ENCODE results near the gene PRDM16.

The PRDM16 gene

DNA sequence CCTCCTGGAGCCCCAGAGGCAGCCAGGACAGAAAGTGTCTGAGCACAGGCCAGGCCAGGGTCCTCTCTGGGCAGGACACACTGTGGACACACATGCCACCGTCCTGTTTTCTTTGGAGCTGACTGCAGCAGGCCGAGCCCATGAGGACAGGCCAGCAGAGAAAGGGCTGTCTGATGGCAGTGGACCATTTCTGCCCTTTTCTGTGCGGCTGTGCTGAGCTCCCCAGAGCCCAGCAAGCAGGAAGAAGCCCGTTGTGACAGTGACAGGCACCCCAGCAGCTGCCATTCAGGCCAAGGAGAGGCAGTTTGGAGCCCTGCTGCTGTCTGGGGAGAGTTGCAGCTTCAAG lies 269.7 kb downstream of the PRDM16 start:
- no peak for TF ChIP-seq JUND (IDR thresholded peaks at IDR 0.05; ENCODE audit: low read depth)
- in situ Hi-C loops (cut with HindIII; ENCODE audit: low pct_unique_long_range_greater_than_20kb, low sequenced_read_pairs): no loop called here
- DNase-seq (ENCODE audit: low read depth in 1 of 2, low spot score in 1 of 2): no peak

DNA sequence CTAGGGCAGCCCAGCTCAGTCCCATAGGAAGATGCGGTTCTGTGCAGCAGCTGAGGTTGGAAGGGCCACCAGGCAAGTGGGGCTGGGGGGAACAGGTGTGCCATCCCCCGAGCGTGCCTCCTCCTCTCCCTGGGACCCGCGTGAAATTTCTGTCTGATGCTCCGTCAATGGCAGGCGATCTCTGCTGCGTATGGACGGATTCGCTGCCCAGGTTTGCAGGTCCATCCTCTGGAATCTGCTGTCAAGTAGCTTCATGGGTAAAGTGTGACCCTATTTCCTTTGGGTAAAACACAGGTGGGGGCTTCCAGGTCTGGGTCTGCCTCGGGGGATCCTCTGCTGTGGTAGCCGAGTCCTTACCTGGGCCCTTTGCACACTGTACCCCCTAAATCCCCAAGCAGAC lies 270.9 kb downstream of the PRDM16 start:
- in situ Hi-C loops (cut with HindIII; ENCODE audit: low pct_unique_long_range_greater_than_20kb, low sequenced_read_pairs): no loop called here
- no peak for TF ChIP-seq JUND (IDR thresholded peaks at IDR 0.05; ENCODE audit: low read depth)
- DNase-seq (ENCODE audit: low read depth in 1 of 2, low spot score in 1 of 2): no peak

DNA sequence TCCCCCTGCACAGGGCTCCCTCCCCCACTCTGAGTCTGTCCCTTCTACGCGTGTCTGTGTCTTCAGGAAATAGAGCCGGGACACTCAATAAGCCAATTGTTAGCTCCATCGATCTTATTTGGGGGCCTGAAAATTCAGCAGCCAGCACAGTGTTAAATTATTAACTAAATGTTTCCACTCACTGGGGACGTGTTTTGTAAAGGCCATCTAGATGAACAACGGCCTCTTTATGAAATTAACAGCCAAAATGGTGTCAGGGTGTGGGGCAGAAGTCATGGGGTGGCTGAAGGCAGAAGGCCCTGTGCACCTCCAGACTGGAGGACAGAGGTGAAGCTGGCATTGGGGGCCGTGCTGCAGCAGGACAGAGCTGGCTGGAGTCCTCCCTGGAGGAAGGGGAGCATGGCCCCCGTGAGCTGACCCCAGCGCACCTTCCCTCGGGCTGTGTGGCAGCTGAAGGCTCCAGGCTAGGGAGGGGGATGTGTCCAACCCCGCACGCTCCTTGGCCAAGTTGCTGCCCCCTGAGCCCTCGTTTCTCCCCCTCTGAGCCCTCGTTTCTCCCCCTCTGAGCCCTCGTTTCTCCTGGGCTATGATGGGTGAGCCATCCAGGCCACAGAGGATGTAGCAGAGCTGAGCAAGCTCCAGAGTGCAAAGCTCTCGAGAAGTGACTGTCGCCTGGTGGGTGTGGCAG lies 271.7 kb downstream of the PRDM16 start:
- DNase-seq (ENCODE audit: low read depth in 1 of 2, low spot score in 1 of 2): no peak
- TF ChIP-seq JUND (IDR thresholded peaks at IDR 0.05; ENCODE audit: low read depth): no peak
- in situ Hi-C loops (cut with HindIII; ENCODE audit: low pct_unique_long_range_greater_than_20kb, low sequenced_read_pairs): no loop called here

DNA sequence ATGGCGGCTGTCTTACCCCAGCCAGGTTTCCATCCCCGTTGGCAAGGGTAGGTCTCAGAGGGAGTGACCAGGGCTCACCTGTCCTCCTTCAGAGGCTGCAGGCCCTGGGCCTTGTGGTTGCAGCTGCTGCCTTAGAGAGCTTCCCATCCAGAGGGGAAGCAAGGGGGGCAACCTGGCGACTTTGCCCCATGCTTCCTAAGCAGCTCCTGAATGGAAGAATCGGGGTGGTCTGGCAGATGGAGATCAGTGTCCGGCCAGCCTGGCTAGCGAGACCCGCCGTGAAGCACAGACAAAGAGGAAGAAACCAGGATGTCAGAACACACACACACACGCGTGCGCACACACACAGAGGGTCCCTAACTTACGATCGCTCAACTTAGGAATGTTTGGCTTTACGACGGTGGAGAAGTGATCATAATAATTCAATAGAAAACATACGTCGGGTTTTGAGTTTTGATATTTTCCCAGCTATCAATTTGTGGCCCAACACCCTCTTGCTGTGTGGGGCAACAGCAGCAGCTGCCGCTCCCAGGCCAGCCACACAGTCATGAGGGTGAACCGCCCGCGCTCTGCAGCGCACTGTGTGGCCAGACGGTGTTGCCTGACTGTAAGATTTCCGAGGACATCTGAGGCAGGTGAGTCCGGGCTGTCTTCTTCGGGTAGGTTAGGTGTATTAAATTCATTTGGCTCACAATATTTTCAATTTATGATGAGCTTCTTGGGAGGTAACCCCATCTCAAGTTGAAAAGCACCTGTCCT lies 272.4 kb downstream of the PRDM16 start:
- in situ Hi-C loops (cut with HindIII; ENCODE audit: low pct_unique_long_range_greater_than_20kb, low sequenced_read_pairs): no loop called here
- TF ChIP-seq JUND (IDR thresholded peaks at IDR 0.05; ENCODE audit: low read depth): no peak
- DNase-seq (ENCODE audit: low read depth in 1 of 2, low spot score in 1 of 2): no peak

DNA sequence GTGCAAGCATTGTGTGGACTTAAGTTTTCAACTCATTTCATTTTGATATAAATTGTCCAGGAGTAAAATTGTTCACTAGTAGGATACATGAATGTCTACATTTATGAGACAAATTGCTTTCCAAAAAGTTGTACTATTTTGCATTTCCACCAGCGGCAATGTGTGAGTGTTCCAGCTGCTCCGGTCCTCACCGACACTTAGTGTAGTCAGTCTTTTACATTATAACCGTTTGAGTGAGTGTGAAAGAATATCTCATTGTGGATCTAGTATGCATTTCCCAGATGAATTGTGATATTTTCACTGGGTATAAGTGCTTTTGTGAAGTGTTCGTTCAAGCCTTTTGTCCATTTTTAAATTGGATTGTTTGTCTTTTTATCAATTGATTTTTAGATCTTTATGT lies 274.0 kb downstream of the PRDM16 start:
- no peak for DNase-seq (ENCODE audit: low read depth in 1 of 2, low spot score in 1 of 2)
- no peak for TF ChIP-seq JUND (IDR thresholded peaks at IDR 0.05; ENCODE audit: low read depth)
- in situ Hi-C loops (cut with HindIII; ENCODE audit: low pct_unique_long_range_greater_than_20kb, low sequenced_read_pairs): no loop called here

DNA sequence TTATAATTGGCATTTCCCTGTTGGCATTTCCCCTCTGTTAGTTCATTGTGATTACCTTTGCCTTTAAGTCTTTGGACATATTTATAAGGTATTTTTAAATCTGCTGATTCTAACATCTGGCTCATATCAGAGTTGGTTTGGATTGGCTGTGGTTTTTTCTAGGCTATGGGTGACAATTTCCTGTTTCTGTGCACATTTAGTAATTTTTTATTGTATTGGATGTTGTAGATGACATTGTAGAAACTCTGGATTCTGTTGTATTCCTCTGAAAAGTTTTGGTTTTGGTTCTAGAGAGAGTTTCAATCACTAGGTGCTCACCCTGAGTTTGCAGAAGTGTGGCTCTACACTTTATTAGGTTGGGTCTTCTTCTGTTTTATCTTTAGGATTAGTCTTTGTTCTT lies 275.4 kb downstream of the PRDM16 start:
- no peak for TF ChIP-seq JUND (IDR thresholded peaks at IDR 0.05; ENCODE audit: low read depth)
- DNase-seq (ENCODE audit: low read depth in 1 of 2, low spot score in 1 of 2): no peak
- in situ Hi-C loops (cut with HindIII; ENCODE audit: low pct_unique_long_range_greater_than_20kb, low sequenced_read_pairs): no loop called here

DNA sequence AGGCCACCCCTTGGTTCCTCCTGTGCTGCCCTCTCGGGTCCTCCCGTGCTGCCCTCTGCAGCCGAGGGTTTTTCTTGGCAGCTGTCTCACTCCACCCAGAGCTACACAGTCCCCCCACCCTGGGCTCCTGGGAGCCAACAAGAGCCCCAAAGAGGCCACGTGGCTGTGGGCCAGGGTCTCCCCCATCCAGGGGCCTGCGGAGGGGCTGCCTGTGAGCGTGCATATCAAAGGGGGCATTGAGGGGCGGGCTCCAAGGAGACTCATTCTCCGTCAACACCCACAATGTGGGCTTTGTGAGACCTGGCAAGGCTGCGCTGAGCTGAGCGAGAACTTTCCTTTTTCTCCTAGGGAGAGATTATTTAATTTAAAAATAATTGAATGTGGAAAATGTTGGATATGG lies 276.8 kb downstream of the PRDM16 start:
- no peak for DNase-seq (ENCODE audit: low read depth in 1 of 2, low spot score in 1 of 2)
- in situ Hi-C loops (cut with HindIII; ENCODE audit: low pct_unique_long_range_greater_than_20kb, low sequenced_read_pairs): no loop called here
- TF ChIP-seq JUND (IDR thresholded peaks at IDR 0.05; ENCODE audit: low read depth): no peak

DNA sequence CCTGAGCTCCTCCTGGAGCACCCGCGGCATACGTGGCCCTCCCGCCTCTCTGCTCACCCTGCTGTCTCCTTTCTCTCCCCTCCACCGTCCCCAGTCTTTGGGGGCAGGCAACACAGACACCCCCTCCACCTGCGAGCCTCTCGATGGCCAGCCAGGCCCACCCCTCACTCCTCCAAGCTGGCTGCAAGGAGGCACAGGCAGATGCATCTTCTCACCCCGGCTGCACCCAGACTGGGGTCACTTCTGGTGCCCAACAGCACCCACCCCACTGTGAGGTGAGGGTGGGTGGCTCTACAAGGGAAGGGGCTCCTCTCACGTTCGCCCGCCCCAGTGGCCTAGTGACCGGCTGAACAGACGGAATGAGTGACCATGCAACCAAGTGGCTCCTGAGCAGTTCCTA lies 277.5 kb downstream of the PRDM16 start:
- no peak for TF ChIP-seq JUND (IDR thresholded peaks at IDR 0.05; ENCODE audit: low read depth)
- DNase-seq (ENCODE audit: low read depth in 1 of 2, low spot score in 1 of 2): no peak
- in situ Hi-C loops (cut with HindIII; ENCODE audit: low pct_unique_long_range_greater_than_20kb, low sequenced_read_pairs): no loop called here

DNA sequence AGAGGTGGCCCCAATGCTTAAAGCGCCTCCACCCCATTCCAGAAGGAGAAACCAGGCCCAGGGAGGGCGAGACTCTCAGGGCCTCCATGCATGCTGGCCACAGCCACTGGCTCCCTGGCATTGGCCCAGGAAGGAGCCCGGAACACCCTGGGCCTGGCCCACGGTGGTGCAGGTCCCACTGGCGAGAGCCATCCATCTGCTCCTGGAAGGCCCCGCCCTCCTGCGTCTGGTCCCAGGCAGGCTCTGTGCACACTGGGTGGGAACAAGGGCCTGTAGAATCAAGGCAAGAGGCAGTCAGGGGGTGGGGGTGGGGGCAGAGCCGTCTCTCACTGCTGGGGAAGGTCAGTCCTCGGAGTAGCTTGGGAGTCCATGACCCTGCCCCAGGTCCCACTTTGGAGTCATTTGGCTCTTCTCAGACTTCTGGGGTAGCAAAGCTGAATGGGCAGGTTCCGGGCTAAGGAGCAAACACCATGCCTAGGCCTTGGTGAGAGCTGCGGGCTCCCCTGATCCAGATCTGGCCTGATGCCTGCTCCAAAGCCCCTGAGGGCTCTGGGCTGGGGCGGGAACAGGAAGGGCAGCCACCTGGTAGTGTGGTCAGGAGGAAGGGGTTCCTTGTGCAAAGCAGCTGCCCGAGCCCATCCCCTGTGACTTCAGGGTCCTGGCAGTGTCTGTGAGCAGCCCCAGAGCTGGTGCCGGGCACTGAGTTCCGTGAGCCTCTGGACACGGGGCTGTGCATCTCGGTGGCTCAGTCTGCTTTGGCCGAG lies 278.4 kb downstream of the PRDM16 start:
- no peak for DNase-seq (ENCODE audit: low read depth in 1 of 2, low spot score in 1 of 2)
- TF ChIP-seq JUND (IDR thresholded peaks at IDR 0.05; ENCODE audit: low read depth): no peak
- in situ Hi-C loops (cut with HindIII; ENCODE audit: low pct_unique_long_range_greater_than_20kb, low sequenced_read_pairs): no loop called here

DNA sequence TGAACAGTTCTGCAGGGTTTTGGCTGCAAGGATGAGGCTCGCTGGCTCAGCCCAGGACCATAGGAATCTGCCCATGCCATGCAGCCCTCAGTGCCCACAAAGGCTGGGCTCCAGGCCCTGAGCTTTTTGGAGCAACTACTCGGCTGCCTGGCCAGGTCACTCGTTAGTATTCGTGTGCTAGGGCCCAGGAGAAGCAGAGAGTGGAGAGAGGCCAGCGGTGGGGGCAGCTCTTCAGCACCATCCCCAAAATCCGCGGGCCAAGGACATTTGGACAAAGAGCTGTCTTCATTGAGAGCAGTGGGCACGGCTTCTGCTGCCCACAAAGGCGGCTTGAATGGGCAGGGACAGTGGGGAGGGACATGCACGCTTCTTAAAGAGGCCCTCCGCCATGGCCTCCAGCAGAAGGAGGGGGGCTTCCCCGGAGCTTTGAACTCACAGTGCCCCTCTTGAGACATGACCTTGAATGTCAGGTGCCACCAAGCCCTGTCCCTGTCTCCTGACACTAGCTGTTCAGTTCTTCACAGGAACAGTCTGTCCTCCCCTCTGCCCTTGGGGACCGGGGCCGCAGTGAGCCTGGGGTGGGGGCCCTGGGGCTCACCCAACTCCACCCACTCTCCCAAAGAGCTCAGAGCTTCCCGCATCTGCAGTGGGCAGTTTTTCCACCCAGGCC lies 279.3 kb downstream of the PRDM16 start:
- no peak for TF ChIP-seq JUND (IDR thresholded peaks at IDR 0.05; ENCODE audit: low read depth)
- in situ Hi-C loops (cut with HindIII; ENCODE audit: low pct_unique_long_range_greater_than_20kb, low sequenced_read_pairs): no loop called here
- DNase-seq (ENCODE audit: low read depth in 1 of 2, low spot score in 1 of 2): no peak

DNA sequence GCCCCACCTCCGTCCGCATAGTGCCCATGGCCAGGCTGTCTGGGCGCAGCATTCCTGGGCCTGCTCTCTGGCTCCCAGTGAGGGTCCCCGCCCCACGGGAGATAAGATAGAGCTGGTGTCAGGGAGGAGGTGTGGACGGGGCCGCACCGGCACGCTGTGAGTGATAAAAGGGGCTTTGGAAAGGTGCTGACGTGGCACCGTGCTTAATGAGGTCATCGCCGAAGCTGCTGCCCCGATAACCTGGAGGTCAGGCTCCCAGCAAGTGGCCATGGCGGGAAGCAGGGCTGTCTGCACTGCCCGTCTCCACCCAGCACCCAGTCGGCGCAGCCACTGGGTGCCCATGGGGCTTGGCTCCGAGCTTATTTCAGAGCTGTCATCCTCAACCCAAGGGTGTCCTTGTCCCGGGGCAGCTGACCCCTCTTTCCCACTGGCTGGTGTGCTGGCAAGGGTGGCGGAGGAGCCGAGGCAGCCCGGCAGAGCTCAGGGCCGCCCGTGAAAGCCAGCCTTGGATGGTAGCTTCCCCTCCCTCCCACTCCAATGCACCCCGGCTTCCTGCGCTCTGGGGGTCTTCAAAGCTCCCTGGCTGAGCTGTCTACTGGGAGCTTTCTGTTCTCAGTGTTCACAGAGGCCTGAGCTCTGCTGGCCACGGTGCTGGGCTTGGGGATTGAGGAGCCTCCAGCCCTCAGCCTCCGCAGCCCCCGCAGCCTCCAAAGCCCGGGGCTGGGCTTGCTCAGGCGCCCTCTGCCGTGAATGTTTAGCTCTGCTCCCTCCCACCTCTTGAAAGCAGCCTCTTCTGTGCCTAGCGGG lies 280.4 kb downstream of the PRDM16 start:
- no peak for TF ChIP-seq JUND (IDR thresholded peaks at IDR 0.05; ENCODE audit: low read depth)
- DNase-seq (ENCODE audit: low read depth in 1 of 2, low spot score in 1 of 2): no peak
- in situ Hi-C loops (cut with HindIII; ENCODE audit: low pct_unique_long_range_greater_than_20kb, low sequenced_read_pairs): no loop called here

DNA sequence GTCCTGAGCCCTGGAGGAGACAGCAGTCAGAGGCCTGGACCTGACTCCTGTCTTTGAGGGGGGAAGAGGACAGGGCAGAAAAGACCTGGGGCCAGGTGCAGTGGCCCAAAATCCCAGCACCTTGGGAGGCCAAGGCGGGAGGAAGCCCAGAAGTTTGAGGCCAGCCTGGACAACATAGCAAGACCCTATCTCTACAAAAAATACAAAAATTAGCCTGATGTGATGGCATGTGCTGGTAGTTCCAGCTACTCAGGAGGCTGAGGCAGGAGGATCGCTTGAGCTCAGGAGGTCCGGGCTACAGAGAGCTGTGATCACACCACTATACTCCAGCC lies 280.9 kb downstream of the PRDM16 start:
- TF ChIP-seq JUND (IDR thresholded peaks at IDR 0.05; ENCODE audit: low read depth): no peak
- DNase-seq (ENCODE audit: low read depth in 1 of 2, low spot score in 1 of 2): no peak
- in situ Hi-C loops (cut with HindIII; ENCODE audit: low pct_unique_long_range_greater_than_20kb, low sequenced_read_pairs): no loop called here

All from T47D (cell line).